ENCODE results near the gene SIX3.

SIX3 gene

DNA sequence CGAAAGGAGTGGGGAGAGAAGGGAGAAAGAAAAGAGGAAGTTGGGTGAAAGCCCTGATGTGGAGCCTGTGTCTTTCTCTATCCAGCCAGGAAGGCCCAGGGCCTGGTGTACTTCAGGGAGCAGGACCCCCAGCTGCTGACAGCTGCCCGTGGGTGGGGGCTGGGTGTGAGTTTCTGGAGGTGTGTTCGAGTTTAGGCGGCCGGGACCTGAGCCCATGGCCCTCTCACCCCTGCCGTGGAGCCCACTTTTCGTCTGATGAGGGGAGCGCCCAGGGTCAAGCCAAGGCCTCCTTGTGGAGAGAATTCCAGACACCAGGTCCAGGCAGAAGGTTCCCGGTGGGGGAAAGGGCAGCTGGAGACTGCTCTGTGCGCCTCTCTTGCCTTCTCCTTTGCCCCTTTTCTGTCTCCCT is 2.2 kb downstream of the SIX3 start:
- DNase-seq (ENCODE audit: low spot score), result no peak

DNA sequence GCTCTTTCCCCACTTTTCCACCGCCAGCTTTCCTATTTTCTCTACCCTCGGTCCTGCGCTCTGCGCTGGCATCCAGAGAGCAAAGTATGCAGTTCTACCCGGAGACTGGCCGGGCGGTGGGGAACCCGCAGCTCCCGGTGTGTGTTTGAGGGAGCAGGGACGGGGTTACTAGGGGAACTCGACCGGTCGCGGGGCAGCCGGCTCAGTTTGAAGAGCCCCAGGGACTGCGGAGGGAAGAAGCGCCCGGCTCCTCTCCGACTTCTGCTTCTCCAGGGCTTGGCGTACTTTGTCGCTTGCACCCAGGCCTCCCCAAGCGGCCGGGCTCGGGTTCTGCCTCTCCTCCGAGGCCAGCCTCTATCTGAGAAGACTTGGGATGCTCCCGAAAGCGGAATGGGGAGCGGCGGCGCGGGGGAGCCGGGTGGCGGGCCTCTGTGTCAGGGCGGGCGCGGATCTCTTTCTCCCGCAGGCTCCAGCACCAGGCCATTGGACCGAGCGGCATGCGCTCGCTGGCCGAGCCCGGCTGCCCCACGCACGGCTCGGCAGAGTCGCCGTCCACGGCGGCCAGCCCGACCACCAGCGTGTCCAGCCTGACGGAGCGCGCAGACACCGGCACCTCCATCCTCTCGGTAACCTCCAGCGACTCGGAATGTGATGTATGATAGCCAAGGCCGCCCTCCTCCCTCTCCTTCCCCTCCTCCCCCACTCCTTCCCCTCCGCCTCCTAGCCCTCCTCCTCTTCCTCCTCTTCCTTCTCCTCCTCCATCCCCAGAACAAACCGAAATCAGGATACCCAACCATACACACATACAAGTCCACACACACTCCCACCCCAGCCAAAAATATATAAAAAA is 2.8 kb downstream of the SIX3 start:
- DNase-seq (ENCODE audit: low spot score), result no peak

DNA sequence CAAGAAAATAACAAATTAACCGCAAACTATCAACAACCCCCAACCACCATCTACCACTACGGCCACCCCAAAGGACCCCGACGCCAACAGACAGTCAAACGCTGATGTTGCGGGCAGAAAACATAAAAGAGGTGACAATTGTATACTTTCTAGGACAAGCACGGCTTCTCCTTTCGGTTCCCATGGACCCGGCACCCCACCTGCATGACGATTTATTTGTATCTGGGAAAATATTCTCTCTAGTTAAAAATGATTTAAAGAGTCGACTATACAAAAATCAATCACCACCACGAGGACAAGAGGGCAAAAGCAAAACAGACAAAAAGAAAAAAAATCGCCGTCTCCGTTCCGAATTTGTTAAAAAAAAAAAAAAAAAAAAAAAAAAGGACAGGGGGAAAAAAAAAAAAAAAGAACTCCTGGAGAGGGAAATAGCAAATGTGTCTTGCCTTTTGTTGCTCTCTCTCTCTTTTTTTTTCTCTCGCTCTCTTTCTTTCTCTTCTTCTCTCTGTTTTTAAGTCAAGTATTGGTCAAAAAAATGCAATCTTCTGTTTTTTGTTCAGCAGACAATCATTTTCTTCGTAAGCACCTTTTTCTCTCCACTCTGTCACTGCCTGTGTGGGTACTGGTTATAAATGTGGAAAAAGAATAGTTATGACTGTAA is 3.6 kb downstream of the SIX3 start:
- DNase-seq (ENCODE audit: low spot score), result no peak

DNA sequence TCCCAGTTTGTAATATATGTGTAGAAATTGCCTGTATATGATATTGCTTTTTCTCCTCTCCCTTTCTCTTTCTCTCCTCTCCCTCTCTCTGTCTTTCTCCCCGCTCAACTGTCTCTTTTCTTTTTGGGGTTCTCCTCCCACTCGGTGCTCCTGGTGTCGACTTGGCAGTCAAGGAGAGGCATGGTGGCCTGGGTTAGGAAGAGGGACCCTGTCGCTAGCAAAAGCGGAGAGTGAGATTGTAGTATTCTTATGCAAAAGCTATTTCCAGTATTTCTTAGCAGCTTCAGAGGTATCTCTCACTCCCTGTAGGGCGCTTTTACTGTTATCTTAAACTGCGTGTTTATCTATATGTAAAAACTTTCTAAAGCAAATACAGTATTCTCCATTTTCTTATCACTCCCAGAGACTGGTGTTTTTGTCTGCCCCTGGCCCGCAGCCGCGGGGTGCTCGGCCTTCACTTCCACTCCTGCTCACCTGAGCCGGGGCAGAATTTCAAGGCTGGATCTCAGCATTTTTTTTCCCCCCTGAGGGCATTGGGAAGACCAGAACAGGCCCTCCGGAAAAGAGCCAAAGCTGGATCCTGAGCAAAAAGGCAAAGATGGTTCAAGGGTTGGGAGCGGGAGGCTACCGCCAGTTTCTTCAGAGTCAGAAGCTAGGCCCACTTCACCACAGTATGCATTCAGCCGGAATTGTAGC is 4.3 kb downstream of the SIX3 start:
- no peak for DNase-seq (ENCODE audit: low spot score)

DNA sequence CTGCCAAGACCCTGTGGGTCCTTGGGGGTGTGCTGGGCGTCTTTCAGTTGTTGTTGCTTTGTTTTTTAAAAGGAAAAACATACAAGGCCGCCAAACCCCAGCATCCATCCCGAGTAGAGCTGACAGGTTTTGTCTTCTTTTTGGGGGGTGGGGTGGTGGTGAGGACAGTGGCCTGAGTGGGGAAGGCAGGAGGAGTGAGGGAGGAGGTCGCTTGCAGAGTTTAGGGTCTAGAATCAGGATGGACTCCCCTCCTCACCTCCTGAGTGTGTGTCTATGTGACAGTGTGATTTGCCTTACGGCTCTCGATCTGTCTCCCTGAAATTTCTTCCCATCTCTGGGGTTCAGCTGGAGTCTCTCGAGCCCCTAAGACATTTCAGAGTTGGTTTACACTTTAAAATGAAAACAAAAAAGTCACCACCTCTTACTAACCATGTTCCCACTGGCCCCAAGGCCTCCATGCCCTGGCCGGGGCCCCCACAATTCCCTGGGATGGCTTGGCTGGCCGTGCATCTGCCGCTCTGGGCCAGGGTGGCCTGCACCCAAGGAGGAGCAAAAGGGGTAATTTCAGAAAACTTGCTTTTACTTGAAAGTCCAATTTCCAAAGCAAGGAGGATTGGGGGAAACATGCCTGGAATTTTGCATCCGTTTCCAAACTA is 5.0 kb downstream of the SIX3 start:
- no peak for DNase-seq (ENCODE audit: low spot score)

DNA sequence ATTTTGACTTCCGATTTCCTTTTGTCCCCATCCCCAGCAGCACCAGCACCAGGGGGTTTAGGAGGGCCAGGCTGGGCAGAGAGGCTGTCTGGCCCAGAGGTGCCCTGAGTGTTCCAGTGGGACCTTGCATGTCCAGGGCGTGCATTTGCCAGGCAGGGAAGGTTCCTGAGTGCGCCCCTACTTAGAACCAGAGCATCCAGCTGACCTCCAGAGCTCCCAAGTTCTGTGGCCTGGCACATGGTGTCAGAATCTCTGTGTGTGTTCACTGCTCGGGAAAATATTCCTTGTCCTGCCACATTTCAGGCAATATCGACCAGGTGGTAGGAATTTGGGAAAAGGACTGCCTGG is 5.5 kb downstream of the SIX3 start:
- DNase-seq (ENCODE audit: low spot score), result no peak

DNA sequence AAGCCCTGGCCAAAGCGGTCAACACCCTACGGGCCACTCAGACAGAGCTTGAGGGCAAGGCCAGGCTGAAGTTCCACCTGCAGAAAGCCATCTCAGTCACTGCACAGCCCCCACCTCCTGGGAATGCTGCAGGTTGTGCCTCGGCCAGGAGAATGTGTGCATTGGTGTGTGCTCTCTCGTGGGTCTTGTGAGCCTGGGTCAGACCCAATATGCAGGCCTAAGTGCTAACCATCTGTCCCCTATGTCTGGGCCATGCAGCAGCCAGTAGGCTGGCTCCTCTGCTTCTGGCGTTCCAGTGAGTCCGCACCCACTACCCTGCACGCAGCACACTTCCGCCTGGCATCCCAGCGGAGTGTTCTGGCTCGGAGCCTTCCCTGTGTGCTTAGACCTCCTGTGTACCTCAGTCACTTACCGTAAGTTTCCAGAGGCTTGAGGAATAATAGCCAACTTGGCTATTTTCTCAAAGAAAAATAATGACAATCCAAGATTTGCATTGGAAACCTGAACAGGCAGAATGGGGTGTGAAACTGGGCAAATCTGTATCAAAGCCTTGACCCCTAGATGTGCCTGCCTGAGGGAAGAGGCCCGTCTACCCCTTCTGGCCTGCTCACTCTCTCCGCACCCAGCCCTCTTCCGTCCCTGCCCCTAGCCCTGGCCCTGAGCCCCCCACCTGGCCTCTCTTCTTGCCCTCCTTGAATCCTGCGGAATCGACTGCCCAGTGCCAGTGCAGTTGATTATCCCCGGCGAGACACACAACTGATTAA is 7.2 kb downstream of the SIX3 start:
- no peak for DNase-seq (ENCODE audit: low spot score)

DNA sequence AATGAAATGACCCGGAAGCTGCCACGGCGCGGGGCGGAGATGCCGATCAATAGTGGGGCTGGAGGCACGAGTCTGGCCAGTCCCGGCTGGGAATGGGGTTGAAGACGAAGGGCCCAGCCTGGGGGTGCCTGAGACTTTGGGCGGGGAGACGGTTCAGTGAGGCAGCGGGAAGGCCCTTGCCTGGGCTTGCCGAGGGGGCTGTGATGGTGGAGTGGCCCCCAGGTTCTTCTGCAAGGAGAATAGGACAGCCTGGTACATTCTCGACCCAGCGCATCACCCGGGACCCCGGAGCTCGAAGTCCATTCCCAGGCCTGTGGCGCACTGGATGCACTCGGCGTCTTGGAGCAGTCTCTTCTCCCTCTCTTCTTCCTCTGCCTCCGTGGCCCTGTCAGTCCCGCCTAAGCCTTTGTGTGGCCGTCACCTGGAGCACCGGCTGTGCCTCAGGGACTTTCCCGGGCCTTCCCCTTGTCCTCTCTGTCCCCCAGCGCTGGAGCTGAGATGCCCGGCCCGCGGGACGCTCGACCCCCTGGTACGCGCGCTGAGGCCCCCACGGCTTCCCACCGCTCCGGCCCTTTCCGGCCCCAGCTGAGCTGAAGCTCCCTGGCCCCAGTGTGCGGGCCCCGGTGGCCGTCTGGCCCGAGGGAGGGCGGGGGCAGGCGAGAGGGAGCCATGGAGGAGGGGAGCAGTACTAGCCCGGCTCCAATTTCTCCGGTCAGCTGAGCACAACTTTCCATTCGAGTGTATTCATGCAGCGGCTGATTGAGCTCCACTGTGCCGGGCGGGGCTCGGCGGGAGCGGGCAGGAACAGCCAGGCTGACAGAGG is 8.0 kb downstream of the SIX3 start:
- no peak for DNase-seq (ENCODE audit: low spot score)

DNA sequence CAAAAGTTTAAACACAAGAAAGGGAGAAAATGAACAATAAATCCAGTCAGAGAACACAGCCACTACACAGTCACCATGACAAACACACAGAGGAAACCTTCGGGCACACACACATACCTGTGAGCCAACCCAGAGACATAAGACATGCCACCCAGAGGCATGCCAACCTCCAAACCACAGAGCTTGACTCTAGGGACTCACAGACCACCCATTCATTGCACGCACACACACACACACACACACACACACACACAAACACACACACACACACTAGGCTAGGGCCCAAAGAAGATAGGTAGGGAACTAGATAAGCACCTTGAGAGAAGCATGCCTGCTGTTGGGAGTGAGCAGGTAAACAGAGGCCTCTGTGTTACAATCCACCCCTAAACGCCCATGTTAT is 9.1 kb downstream of the SIX3 start:
- DNase-seq (ENCODE audit: low spot score), result no peak

DNA sequence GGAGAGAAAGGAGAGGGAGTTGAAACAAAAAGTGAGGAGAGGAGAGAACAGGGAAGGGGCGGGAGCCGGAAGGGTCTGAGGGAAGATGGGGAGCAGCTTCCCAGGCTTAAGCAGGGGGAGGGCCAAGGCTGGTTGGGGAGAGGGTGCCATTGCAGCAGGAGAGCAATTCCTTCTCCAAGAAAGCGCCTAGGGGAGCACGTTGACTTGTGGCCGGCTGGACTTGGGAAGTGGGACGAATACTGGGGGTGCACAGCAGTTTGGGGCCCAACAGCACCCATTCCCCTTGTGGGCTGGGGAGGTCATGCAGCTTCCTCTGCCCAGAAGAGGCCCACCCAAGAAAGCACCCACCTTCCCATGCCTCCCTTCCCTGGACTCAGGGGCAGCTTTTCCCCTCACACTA is 9.6 kb downstream of the SIX3 start:
- no peak for DNase-seq (ENCODE audit: low spot score)

DNA sequence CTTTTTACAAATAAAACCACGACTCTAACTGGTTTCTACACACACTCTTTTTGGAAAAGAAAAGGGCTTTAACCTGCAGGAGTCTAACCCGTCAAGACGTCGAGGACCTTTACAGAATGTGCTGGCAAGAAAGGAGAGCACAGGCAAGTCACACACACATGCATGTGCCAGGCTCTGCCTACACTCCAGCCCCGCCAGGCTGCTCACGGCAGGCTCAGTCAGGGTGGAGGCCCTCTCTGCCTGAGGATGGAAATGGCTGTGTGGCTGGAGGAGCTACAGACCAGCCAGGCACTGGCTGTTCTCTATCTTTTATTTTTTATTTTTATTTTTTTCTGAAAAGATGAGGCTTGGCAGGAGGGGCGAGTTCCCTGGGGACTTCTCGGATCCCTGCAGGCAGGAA is 10.2 kb downstream of the SIX3 start:
- DNase-seq (ENCODE audit: low spot score), result no peak

DNA sequence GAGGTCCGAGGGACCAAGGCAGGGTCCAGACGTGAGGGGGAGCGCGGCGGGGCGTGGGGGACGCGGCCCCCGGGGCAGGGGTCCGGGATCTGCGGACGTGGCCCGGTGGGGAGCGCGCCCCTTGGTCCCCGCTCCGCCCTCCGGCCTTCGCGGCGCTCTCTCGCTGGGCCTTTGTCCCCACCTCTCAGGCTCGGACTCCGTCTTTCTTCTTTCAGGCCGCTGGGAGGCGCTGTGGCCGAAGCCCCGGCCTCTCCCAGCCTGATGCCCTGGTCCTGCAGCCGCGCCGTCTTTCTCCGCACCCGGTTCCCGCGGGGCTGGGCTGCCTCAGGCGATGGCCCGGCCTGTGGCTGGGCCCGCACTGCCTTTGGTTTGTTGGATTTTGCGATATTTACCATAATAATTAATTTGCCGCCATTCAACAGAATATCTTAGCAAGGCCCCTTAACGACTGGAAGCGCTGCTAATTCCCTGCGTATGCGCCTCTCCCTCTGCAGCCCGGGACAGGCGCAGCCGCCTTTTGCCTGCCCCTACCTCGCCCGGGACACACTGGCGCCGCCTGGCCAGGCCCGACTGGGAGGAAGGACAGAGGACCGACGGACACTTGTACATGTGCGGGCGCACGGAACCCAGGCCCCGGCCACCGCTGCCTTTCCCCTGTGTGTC is 10.8 kb downstream of the SIX3 start:
- no peak for DNase-seq (ENCODE audit: low spot score)

DNA sequence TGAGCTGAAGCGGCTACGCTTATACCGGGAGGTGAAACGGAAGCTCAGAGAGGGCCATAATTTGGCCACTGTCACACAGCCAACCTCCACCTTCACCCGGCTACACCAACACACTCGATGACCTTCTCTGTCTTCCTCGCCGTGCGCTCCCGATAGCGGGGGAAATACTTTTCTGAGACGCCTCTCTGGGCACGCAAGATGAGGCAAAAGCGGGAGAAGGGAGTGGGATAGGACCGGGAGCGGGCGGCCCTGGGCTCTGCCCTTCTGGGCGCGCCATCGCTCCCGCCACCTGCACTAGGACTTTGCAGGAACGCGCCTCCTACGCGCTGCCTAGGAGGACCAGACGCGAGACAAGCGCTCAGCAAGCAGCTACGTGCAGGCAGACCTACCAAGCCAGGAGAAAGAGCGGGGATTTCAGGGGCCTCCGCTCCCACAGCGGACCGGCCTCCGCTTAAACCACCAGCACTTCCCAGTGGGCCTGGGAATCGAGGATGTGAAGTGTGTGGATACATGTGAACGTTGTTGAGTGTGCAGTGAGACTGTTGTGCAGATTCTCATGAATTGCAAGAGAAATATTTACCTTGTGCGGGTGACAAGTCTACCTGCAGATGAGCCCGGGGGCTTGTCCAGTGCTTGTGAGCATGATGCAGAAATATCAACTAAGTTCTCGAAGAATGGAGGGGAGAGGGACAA is 11.4 kb downstream of the SIX3 start:
- no peak for DNase-seq (ENCODE audit: low spot score)

DNA sequence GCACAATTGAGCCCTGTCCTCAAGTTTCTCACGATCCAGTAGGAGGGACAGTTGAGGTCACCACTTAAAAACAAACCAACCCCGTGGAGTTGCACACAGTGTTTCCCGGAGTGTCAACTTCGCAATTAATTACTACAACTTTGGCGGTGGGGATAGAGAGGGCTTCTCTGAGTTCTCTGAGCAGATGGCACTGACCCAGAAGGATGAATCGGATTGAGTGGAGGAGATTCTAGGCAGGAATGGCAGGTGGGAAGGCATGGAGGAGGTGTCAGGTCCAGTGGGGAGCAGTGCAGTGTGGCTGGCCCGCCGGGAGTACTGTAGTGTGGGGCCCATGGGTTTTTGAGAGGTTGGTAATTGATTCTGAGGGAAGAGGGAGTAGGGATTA is 12.0 kb downstream of the SIX3 start:
- no peak for DNase-seq (ENCODE audit: low spot score)

DNA sequence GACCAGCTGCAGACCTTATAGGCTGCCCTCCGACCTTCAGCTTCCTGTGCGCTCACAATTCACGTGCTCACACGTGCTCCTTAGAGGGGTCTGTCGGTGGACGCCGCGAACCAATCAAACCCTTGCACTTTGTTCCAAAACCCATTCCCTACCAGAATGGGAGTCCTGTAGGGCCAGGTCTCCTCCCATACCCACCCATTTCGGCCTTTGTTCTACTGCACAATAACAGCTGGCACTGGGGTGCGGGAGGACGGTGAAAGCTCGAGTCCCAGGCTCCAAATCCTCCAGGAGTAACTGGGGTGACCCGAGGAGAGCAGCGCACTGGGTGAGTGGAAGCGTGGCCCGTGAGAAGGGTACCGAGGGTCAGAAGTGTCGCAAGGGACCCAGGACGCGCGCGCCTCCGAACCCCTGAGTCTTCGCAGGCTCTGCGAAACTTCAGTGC is 13.0 kb downstream of the SIX3 start:
- DNase-seq (ENCODE audit: low spot score), result no peak

DNA sequence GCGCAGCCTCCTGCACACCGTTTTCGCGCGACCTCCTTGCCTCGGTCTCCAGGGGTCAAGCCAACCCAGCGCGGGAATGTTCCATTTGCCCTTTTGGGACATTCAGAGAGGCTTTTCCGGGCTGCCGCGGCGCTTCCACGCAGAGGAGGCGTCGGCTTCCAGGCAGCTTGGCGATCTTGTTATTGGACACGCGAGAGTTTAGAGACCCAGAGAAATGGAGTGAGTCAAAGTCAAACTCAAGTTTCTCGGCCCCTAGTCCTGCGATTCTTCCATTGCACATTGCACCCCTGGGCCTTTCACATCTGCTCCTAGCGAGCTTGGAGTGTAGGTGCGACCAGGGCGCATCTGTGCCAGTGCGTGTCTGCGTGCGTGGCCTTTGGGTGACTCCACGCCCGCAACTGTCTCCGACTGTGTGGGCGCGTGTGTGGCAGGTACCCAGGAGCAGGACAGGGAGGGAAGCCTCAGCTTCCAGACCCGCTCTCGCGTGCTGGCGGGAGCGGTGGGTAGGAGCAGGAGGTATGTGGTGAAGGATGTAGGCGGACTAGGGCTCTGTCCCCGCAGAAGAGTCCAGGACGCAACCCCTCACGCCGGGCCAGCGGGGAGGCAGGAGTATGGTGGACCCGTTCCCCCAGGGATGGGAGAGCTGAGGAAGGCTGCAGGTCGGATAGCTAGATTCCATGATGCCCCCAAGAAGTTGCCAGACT is 13.5 kb downstream of the SIX3 start:
- DNase-seq (ENCODE audit: low spot score), result no peak

DNA sequence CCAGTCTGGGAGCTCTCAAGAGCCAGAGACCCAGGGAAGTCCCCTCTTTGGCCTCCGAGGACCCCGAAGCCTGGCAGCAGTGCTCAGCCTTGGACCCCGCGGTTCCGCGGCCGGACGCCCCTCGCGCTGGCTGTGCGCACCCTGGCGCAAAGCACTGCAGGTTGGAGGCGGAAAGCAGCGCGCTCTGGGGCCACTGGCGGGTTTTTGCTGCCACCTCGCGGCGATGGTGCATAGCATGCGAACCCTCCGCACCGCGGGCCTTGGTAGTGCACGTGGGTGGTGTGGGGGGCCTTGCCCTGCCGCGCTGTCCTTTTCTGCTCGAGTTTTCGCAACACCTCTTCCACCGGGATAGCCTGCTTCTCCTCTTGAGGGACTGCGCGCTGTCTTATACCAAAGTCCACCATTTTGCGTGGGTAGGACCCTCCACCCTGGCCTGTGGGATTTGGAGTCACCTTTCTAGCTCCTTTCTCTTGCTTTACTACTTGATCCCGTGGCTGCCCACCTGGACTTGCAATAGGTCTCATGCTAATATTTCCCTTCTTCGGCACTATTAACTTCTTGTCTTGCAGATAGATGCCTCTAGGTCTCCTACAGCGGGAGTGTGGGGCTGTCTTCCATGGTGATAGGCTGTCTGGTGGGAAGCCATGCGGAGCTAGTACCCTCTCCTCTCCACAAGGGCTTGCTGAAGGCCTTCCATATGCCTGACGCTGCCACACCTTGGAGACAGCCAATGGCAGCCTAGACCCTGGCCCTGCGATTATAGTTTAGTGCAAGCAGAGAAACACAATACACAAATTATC is 14.3 kb downstream of the SIX3 start:
- DNase-seq (ENCODE audit: low spot score), result peak; percentile 61

DNA sequence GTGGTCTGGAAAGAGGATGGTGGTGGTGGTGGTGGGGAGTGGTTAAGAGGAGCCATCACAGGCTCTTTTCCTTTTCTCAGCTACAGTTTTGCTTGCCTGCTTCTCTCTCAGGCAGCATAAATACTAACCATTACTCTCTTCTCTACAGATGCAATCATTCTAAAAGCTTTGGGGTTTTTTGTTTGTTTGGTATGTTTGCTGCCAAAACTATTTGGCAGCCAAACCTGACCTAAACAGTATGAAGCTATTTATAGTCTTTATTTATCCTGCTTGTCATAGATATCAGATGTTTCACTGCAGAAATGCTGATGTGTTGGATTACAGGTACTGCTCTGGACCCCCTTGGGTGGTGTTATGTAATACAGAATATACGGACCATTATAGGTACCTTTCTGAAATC is 15.3 kb downstream of the SIX3 start:
- DNase-seq (ENCODE audit: low spot score), result no peak

Measured in CD4-positive, alpha-beta T cell treated with Interleukin-2 at 100 ng/mL for 4 hours (primary cell).